IMR-90 (cell line): Measurements from ENCODE around the gene FAM237A. TPM values are rescaled to one million over a fixed set of nuclear protein-coding genes. Genes with fewer than 3 reads are reported as not detected.

Source experiments
- ATAC-seq: fragments of 200-7000 bp; cut with Tn5 transposase; 2 replicates; pipeline ENCODE4 v1.9.1; 2020; ENCODE audit warnings: low read depth, mild to moderate bottlenecking, moderate library complexity
- BruUV-seq: library from RNA; stranded (reverse); fragments of 400-500 nt; replicated peaks from 2 replicates; lab custom pipeline; 2021; lab: Mats Ljungman, UMichigan
- CTCF ChIA-PET: fragments of 300-600 bp; formaldehyde crosslinking; extraction: SDS; loops from one replicate; lab custom pipeline; 2021; ENCODE audit warnings: antibody characterized with exemption; lab: Yijun Ruan, JAX
- POLR2A ChIA-PET: fragments of 300-600 bp; sonication (Branson Sonifier 250); formaldehyde crosslinking; loops from one replicate; lab custom pipeline; 2022; ENCODE audit warnings: antibody characterized with exemption; ENCODE audit not compliant: unreplicated experiment; lab: Charles Lee
- DNase-seq: peaks from one replicate; pipeline ENCODE4 v3.0.0; 2013
- H2AFZ ChIP-seq: replicated peaks from 2 replicates; pipeline ENCODE3; 2013; ENCODE audit warnings: low read length, mild to moderate bottlenecking; ENCODE audit not compliant: poor library complexity
- H2AK5ac ChIP-seq: 2 replicates; pipeline ENCODE4 v1.6.1; 2013; ENCODE audit warnings: low read depth, low read length, inconsistent platforms
- H2AK9ac ChIP-seq: replicated peaks from 2 replicates; pipeline ENCODE3; 2013; ENCODE audit warnings: mild to moderate bottlenecking, low read depth, low read length, moderate library complexity; ENCODE audit not compliant: poor library complexity
- H2BK120ac ChIP-seq: 2 replicates; pipeline ENCODE4 v1.6.1; 2013; ENCODE audit warnings: low read depth, low read length, inconsistent platforms
- H2BK15ac ChIP-seq: 3 replicates; pipeline ENCODE4 v1.6.1; 2013; ENCODE audit warnings: low read depth, low read length, inconsistent platforms
- H2BK20ac ChIP-seq: 2 replicates; pipeline ENCODE4 v1.6.1; 2013; ENCODE audit warnings: low read depth, mild to moderate bottlenecking, inconsistent platforms, low read length, moderate library complexity
- H2BK5ac ChIP-seq: 2 replicates; pipeline ENCODE4 v1.6.1; 2013; ENCODE audit warnings: mild to moderate bottlenecking, low read depth, low read length, inconsistent platforms; ENCODE audit not compliant: poor library complexity, severe bottlenecking
- H3K14ac ChIP-seq: replicated peaks from 2 replicates; pipeline ENCODE4 v1.6.1; 2013; ENCODE audit warnings: low read depth, low read length, inconsistent platforms
- H3K18ac ChIP-seq: 2 replicates; pipeline ENCODE4 v1.6.1; 2013; ENCODE audit warnings: low read depth, low read length, control low read depth
- H3K23ac ChIP-seq: 2 replicates; pipeline ENCODE4 v1.6.1; 2013; ENCODE audit warnings: low read depth, low read length, inconsistent platforms
- H3K27ac ChIP-seq: 2 replicates; pipeline ENCODE4 v1.5.1; 2013; ENCODE audit warnings: mild to moderate bottlenecking, control low read depth, low read length; ENCODE audit not compliant: insufficient read depth
- H3K27me3 ChIP-seq: 2 replicates; pipeline ENCODE4 v1.6.1; 2013; ENCODE audit warnings: low read length; ENCODE audit not compliant: control insufficient read depth, insufficient read depth
- H3K36me3 ChIP-seq: 2 replicates; pipeline ENCODE4 v1.6.1; 2013; ENCODE audit warnings: low read length, mixed read lengths; ENCODE audit not compliant: control insufficient read depth, insufficient read depth
- H3K4ac ChIP-seq: 2 replicates; pipeline ENCODE4 v1.6.1; 2013; ENCODE audit warnings: low read depth, low read length, inconsistent platforms
- H3K4me1 ChIP-seq: 2 replicates; pipeline ENCODE4 v1.6.1; 2013; ENCODE audit warnings: low read length, mixed read lengths; ENCODE audit not compliant: control insufficient read depth, insufficient read depth
- H3K4me2 ChIP-seq: 2 replicates; pipeline ENCODE4 v1.6.1; 2013; ENCODE audit warnings: low read depth, mild to moderate bottlenecking, control low read depth, low read length, moderate library complexity
- H3K4me3 ChIP-seq: 2 replicates; pipeline ENCODE4 v1.5.1; 2013; ENCODE audit warnings: low read depth, mild to moderate bottlenecking, control low read depth, low read length, moderate library complexity; ENCODE audit not compliant: insufficient read depth
- H3K56ac ChIP-seq: 2 replicates; pipeline ENCODE4 v1.6.1; 2013; ENCODE audit warnings: low read length, inconsistent platforms; ENCODE audit not compliant: insufficient read depth; ENCODE audit errors: extremely low read depth
- H3K79me1 ChIP-seq, 2 experiments: 2 replicates each; pipeline ENCODE4 v1.6.1; 2013; ENCODE audit warnings: low read length in 2 of 2, inconsistent platforms in 1 of 2, low read depth in 1 of 2
- H3K9ac ChIP-seq: 2 replicates; pipeline ENCODE4 v1.6.1; 2013; ENCODE audit warnings: low read depth, low read length, control low read depth
- H3K9me1 ChIP-seq: 2 replicates; pipeline ENCODE4 v1.6.1; 2013; ENCODE audit warnings: low read length, inconsistent platforms; ENCODE audit not compliant: insufficient read depth
- H3K9me3 ChIP-seq: 2 replicates; pipeline ENCODE4 v1.6.1; 2013; ENCODE audit warnings: low read length; ENCODE audit not compliant: control insufficient read depth, insufficient read depth
- H4K20me1 ChIP-seq: 2 replicates; pipeline ENCODE4 v1.6.1; 2013; ENCODE audit warnings: low read length, inconsistent platforms; ENCODE audit not compliant: insufficient read depth
- H4K5ac ChIP-seq: 2 replicates; pipeline ENCODE4 v1.6.1; 2013; ENCODE audit warnings: mild to moderate bottlenecking, low read depth, low read length, control low read depth
- H4K8ac ChIP-seq, 2 experiments: 2 replicates each; pipeline ENCODE4 v1.6.1; 2013; ENCODE audit warnings: low read depth in 2 of 2, low read length in 2 of 2, control low read depth in 1 of 2, inconsistent platforms in 1 of 2
- H4K91ac ChIP-seq: 2 replicates; pipeline ENCODE4 v1.6.1; 2013; ENCODE audit warnings: low read depth, low read length, inconsistent platforms; ENCODE audit not compliant: insufficient read depth
- CEBPB ChIP-seq: IDR thresholded peaks from 2 replicates; pipeline ENCODE4 v1.6.1; 2012; ENCODE audit warnings: low read depth, low read length, improper control_type of control experiment
- MAFK ChIP-seq: IDR thresholded peaks from 2 replicates; pipeline ENCODE4 v1.6.1; 2012; ENCODE audit warnings: low read depth, low read length, improper control_type of control experiment
- POLR2A ChIP-seq: IDR thresholded peaks from 2 replicates; pipeline ENCODE4 v1.6.1; 2012; ENCODE audit warnings: mild to moderate bottlenecking, low read depth, low read length
- RCOR1 ChIP-seq: IDR thresholded peaks from 2 replicates; pipeline ENCODE4 v1.6.1; 2012; ENCODE audit warnings: mild to moderate bottlenecking, low read length, improper control_type of control experiment; ENCODE audit not compliant: insufficient replicate concordance
- RFX5 ChIP-seq: IDR thresholded peaks from 2 replicates; pipeline ENCODE4 v1.8.0; 2012; ENCODE audit warnings: low read depth, mild to moderate bottlenecking, low read length, moderate library complexity
- WGBS, 2 experiments: methylation state at CpG; one replicate each; pipeline versions ENCODE4 v1.1.5 to v1.1.7; 2013; ENCODE audit warnings: missing lambda C conversion rate in 2 of 2; ENCODE audit not compliant: insufficient read length in 1 of 2; ENCODE audit errors: extremely low coverage in 2 of 2; 5-methylcytosine and 5-hydroxymethylcytosine counted together
- dilution Hi-C: fragments of 300-500 bp; cut with HindIII; formaldehyde crosslinking; loops from one replicate; pipeline ENCODE4 v1.14.3; 2018; ENCODE audit warnings: low sequenced_read_pairs; ENCODE audit not compliant: unreplicated experiment
- in situ Hi-C: fragments of 300-500 bp; cut with MboI; formaldehyde crosslinking; loops from 3 replicates; pipeline ENCODE4 v1.14.3; 2019; ENCODE audit warnings: low sequenced_read_pairs, inconsistent platforms, mixed read lengths
- intact Hi-C: fragments of 100-400 bp; cut with micrococcal nuclease; formaldehyde crosslinking; loops from 2 replicates; pipeline ENCODE4 v1.10.0; 2022
- polyA plus RNA-seq, 3 experiments: library from polyadenylated mRNA; depleted of rRNA; stranded (reverse); fragments of >200 nt; gene quantifications; 2 replicates each; pipeline ENCODE4 v1.2.3, GENCODE V29; 2012; ENCODE audit warnings: low replicate concordance in 1 of 3
- total RNA-seq: library from RNA; depleted of rRNA; stranded (reverse); fragments of >200 nt; gene quantifications from 2 replicates; pipeline ENCODE4 v1.2.3, GENCODE V29; 2012
- TF ChIP-seq, protein P1 (sequence below): fragments of 150-350 bp; IDR thresholded peaks from 2 replicates; pipeline ENCODE4 v1.6.1; 2017; ENCODE audit warnings: mild to moderate bottlenecking, antibody characterized with exemption, low read length, low read depth
- TF ChIP-seq, protein P2 (sequence below): fragments of 150-350 bp; IDR thresholded peaks from 2 replicates; pipeline ENCODE4 v1.6.1; 2016; ENCODE audit warnings: low read depth, mild to moderate bottlenecking, low read length, moderate library complexity, borderline replicate concordance

FAM237A gene
- total and polyA plus RNA-seq, 2 of the 4 experiments (the other 2 are of a cell fraction), result not detected

- no peak for TF ChIP-seq RFX5
- no peak for TF ChIP-seq MAFK
- TF ChIP-seq POLR2A, result no peak
- TF ChIP-seq, protein P1, sequence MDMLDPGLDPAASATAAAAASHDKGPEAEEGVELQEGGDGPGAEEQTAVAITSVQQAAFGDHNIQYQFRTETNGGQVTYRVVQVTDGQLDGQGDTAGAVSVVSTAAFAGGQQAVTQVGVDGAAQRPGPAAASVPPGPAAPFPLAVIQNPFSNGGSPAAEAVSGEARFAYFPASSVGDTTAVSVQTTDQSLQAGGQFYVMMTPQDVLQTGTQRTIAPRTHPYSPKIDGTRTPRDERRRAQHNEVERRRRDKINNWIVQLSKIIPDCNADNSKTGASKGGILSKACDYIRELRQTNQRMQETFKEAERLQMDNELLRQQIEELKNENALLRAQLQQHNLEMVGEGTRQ, result no peak
- TF ChIP-seq RCOR1, result no peak
- TF ChIP-seq, protein P2, sequence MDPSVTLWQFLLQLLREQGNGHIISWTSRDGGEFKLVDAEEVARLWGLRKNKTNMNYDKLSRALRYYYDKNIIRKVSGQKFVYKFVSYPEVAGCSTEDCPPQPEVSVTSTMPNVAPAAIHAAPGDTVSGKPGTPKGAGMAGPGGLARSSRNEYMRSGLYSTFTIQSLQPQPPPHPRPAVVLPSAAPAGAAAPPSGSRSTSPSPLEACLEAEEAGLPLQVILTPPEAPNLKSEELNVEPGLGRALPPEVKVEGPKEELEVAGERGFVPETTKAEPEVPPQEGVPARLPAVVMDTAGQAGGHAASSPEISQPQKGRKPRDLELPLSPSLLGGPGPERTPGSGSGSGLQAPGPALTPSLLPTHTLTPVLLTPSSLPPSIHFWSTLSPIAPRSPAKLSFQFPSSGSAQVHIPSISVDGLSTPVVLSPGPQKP, result no peak
- TF ChIP-seq CEBPB, result no peak
- Histone ChIP-seq H2AK9ac (no peak overlapping the region), H2BK120ac (no peak overlapping the region), H2BK5ac (no peak overlapping the region), H2BK15ac (no peak overlapping the region), H2AFZ (no peak overlapping the region), H3K14ac (no peak overlapping the region), H2BK20ac (no peak overlapping the region), H3K23ac (no peak overlapping the region), H3K79me1 (no peaks in the 10 kb centered on the region), H3K4me2 (no peak overlapping the region), H3K9me1 (no peaks in the 10 kb centered on the region), H3K4ac (no peak overlapping the region), H4K5ac (no peak overlapping the region), H4K91ac (no peak overlapping the region), H3K9ac (no peak overlapping the region), H3K27me3 (no peaks in the 10 kb centered on the region), H3K18ac (no peak overlapping the region), H4K8ac (no peak overlapping the region), H3K4me1 (no peaks in the 10 kb centered on the region), H3K27ac (no peak overlapping the region), H3K56ac (no peak overlapping the region), H3K36me3 (no peaks in the 10 kb centered on the region), H3K4me3 (no peak overlapping the region), H4K20me1 (no peaks in the 10 kb centered on the region), H3K9me3 (no peaks in the 10 kb centered on the region), H2AK5ac (no peak overlapping the region)
- 40% methylated on average over 1 of the region's 7 CpGs; no CpG with 5 or more reads in 1 of the 2 experiments for WGBS, 2 experiments
- CTCF ChIA-PET, result no interaction called here
- no peak for ATAC-seq
- DNase-seq, result no peak
- no TSS peak for BruUV-seq
- dilution Hi-C loops (no loop called here), intact Hi-C loops (no loop called here), in situ Hi-C loops (no loop called here)
- POLR2A ChIA-PET, result no interaction called here
Observed at GRCh38 chr2:206670531-206671319, 28.4 kb downstream of the FAM237A start.
